ENCODE results near the gene GDI2.

DNA sequence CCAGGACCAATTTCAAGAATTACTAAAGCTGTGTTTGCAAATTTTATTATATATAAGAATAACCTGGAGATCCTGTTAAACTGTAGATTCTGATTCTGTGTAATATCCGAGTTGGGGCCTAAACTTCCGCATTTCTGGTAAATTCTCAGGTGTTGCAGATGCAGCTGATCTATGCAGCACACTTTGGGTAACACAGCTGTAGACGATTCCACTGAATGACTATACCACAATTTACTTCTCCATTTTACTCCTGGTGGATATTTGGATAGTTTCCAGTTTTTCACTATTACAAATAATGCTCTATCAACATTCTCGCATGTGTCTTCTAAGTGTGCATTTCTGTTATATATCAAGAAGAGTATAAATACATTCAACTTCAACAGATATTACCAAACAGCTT, 7.5 kb downstream of the GDI2 start:
- TF ChIP-seq, protein P1, sequence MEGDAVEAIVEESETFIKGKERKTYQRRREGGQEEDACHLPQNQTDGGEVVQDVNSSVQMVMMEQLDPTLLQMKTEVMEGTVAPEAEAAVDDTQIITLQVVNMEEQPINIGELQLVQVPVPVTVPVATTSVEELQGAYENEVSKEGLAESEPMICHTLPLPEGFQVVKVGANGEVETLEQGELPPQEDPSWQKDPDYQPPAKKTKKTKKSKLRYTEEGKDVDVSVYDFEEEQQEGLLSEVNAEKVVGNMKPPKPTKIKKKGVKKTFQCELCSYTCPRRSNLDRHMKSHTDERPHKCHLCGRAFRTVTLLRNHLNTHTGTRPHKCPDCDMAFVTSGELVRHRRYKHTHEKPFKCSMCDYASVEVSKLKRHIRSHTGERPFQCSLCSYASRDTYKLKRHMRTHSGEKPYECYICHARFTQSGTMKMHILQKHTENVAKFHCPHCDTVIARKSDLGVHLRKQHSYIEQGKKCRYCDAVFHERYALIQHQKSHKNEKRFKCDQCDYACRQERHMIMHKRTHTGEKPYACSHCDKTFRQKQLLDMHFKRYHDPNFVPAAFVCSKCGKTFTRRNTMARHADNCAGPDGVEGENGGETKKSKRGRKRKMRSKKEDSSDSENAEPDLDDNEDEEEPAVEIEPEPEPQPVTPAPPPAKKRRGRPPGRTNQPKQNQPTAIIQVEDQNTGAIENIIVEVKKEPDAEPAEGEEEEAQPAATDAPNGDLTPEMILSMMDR (conservative IDR thresholded peaks at IDR 0.05), result no peak
- TF ChIP-seq EZH2 (IDR thresholded peaks at IDR 0.05; ENCODE audit: low read depth), result no peak

All from PC-9 (cell line).